Pancreas (tissue), 10 donors: ENCODE results near the gene DOHH. TPM values are rescaled to one million over a fixed set of nuclear protein-coding genes. Genes with fewer than 3 reads are reported as not detected.

Experiments used
- ATAC-seq, 4 donors: fragments of 200-7000 bp; cut with Tn5 transposase; one replicate each; pipeline versions ENCODE4 v1.8.0 to v1.9.1; 2020; ENCODE audit warnings: mild to moderate bottlenecking in 4 of 4, moderate library complexity in 4 of 4
- DNase-seq, 6 donors: peaks; one replicate each; pipeline ENCODE4 v3.0.0-alpha.2; 2020
- FAIRE-seq: peaks from 2 replicates; lab custom pipeline; 2012; peaks lifted over from hg19 to GRCh38; lab: Jason Lieb, UNC
- H3K27ac ChIP-seq, 4 donors: fragments of 200-600 bp; sonication (generic); 1 replicate in 3 of 4; 2 replicates in 1 of 4; pipeline versions ENCODE4 v1.5.0 to v1.8.0; 2020
- H3K27me3 ChIP-seq, 4 donors: fragments of 200-600 bp; one replicate each; pipeline ENCODE4 v1.8.0; 2021
- H3K36me3 ChIP-seq, 3 donors: fragments of 200-600 bp; sonication (generic) in 1 of 3; one replicate each; pipeline versions ENCODE4 v1.5.0 to v1.8.0; 2020 to 2021
- H3K4me1 ChIP-seq, 3 donors: fragments of 200-600 bp; one replicate each; pipeline ENCODE4 v1.8.0; 2021
- H3K4me3 ChIP-seq, 4 donors: fragments of 200-600 bp; sonication (generic) in 2 of 4; one replicate each; pipeline versions ENCODE4 v1.5.0 to v1.8.0; 2020 to 2021
- H3K9me3 ChIP-seq, 4 donors: fragments of 200-600 bp; one replicate each; pipeline ENCODE4 v1.8.0; 2021
- WGBS, 2 donors: extraction: QIAGEN DNeasy Blood & Tissue Kit; methylation state at CpG; one replicate each; pipeline ENCODE4 v1.1.7; 2013; 5-methylcytosine and 5-hydroxymethylcytosine counted together
- intact Hi-C, 3 donors: fragments of 100-400 bp; cut with DNase I; formaldehyde crosslinking; loops; one replicate each; pipeline versions ENCODE4 v1.11.1 to v1.14.2; 2022
- polyA plus RNA-seq, 2 donors: library from polyadenylated mRNA; stranded (reverse); fragments of 200-250 nt; gene quantifications; one replicate each; pipeline ENCODE4 v1.2.3, GENCODE V29; 2013
- total RNA-seq, 6 donors: library from RNA; stranded (reverse); fragmentation: NEBNext Ultra II Directional in 4 of 6; extraction: Animal tissue kit (Norgen Biotek cat#: 25700) in 4 of 6; gene quantifications; one replicate each; pipeline versions ENCODE4 v1.2.1 to v1.2.4, GENCODE V29; 2021 to 2023
- TF ChIP-seq, protein P1 (sequence below), 4 donors: fragments of 200-600 bp; sonication (generic) in 3 of 4; IDR thresholded peaks; one replicate each; pipeline versions ENCODE4 v1.5.0 to v1.8.0; 2021; ENCODE audit warnings: antibody characterized with exemption in 4 of 4
- donor health status: healthy with polysubstance abuse.
- donor health status: DM: no; HTN: no; CAD: no; lungs with moderate emphysema.
- donor health status: DM: no; HTN: no; CAD: no.
- donor health status: control.
- donor health status: control.
- donor health status: Bipolar disorder and iron deficiency.
- donor health status: DM: yes; HTN: yes; CAD: no.
- donor health status: DM: no; HTN: no; CAD: no.
- donor health status: DM: no; HTN: no; CAD: no.
- donor health status: DM: yes; HTN: yes; CAD: no.

DOHH gene
- total and polyA plus RNA-seq, 8 donors = 3.2 to 10.5 (median 5.0) TPM

DNA sequence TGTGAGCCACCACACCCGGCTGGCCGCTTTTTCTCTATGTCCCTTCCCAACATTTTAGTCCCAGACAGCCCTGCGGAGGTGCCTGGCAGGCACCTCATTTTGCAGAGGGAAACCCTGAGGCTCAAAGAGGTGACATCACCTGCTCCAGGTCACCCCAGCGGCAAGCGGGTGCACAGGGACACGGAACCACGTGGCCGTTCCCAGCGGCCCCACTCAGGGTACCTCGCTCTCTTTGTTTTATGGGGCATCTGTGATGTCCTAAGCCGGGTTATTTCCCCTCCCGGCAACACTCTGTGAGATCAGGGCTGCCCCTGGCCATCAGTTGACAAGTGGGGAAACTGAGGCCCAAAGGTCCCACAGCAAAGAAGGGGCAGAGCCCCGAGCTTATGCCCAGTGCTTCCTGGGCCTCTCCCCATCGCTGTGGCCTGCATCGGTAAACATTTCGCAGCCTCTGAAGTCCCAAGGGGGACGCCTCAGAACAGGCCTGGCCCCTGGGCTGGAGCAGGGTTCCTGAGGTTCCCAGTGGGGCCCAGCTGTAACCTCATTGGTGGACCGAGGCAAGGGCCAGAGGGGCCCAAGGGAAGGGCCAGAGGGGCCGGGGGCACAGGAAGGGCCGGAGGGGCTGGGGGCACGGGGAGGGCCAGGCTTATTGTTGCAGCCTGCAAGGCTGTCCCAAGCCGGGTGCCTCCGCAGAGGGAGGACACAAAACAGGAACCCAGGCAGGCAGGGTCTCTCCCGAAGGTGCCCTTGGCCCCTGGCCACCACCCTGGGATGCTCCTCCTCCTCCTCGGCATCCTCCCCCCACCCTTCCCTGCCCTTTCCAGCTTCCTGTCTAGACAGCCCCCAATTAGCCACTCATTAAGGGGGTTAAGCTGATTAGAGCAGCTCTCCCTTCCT is 59.1 kb downstream of the DOHH start:
- Histone ChIP-seq H3K27ac (no peak overlapping the region), H3K36me3 (peaks cover 3 to 51% (median 22%) of the 10 kb centered on the region in 3 donors), H3K9me3 (no peaks in the 10 kb centered on the region), H3K4me3 (no peak overlapping the region), H3K4me1 (no peaks in the 10 kb centered on the region), H3K27me3 (no peaks in the 10 kb centered on the region)
- FAIRE-seq (no peak), DNase-seq (no peak), ATAC-seq (no peak)
- 86 to 90% methylated on average over 25 of the region's 25 CpGs for WGBS, 2 donors
- intact Hi-C loops = no loop called here
- TF ChIP-seq, protein P1, sequence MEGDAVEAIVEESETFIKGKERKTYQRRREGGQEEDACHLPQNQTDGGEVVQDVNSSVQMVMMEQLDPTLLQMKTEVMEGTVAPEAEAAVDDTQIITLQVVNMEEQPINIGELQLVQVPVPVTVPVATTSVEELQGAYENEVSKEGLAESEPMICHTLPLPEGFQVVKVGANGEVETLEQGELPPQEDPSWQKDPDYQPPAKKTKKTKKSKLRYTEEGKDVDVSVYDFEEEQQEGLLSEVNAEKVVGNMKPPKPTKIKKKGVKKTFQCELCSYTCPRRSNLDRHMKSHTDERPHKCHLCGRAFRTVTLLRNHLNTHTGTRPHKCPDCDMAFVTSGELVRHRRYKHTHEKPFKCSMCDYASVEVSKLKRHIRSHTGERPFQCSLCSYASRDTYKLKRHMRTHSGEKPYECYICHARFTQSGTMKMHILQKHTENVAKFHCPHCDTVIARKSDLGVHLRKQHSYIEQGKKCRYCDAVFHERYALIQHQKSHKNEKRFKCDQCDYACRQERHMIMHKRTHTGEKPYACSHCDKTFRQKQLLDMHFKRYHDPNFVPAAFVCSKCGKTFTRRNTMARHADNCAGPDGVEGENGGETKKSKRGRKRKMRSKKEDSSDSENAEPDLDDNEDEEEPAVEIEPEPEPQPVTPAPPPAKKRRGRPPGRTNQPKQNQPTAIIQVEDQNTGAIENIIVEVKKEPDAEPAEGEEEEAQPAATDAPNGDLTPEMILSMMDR (IDR thresholded peaks at IDR 0.05) = no peak

Other genes with a start within 250 kb of the DOHH start
- gene NFIC, start 134.1 kb downstream of the DOHH start, total RNA-seq = 100 to 1,000 TPM; 106 to 203 (median 127) TPM
- gene NFIC, start 134.1 kb downstream of the DOHH start, polyA plus RNA-seq = 10 to 100 TPM; 21.3 to 74.9 TPM
- 1 to 10 TPM; 1.2 to 6.8 (median 3.1) TPM for gene SMIM24, start 20.1 kb downstream of the DOHH start, total RNA-seq
- gene SMIM24, start 20.1 kb downstream of the DOHH start, polyA plus RNA-seq = 100 to 1,000 TPM in 1 of 2 donors, 10 to 100 TPM in 1; 16.2 to 143 TPM
- not detected for gene SMIM44, start 17.2 kb downstream of the DOHH start, total RNA-seq
- under 1 TPM in 1 of 2 donors, not detected in 1; 0.92 TPM for gene SMIM44, start 17.2 kb downstream of the DOHH start, polyA plus RNA-seq
- 10 to 100 TPM; 15.1 to 28.1 (median 19.2) TPM for gene FZR1, start 5.6 kb upstream of the DOHH start, total RNA-seq
- gene FZR1, start 5.6 kb upstream of the DOHH start, polyA plus RNA-seq = 10 to 100 TPM; 20.8 to 34.2 TPM
- 1 to 10 TPM in 4 of 6 donors, under 1 TPM in 2; 0.73 to 2.6 (median 1.7) TPM for gene TEKTIP1, start 38.5 kb upstream of the DOHH start, total RNA-seq
- 1 to 10 TPM; 3.3 to 5.6 TPM for gene TEKTIP1, start 38.5 kb upstream of the DOHH start, polyA plus RNA-seq
- 10 to 100 TPM; 24.8 to 53.8 (median 39.2) TPM for gene MFSD12, start 56.9 kb upstream of the DOHH start, total RNA-seq
- gene MFSD12, start 56.9 kb upstream of the DOHH start, polyA plus RNA-seq = 10 to 100 TPM; 29.6 to 53.6 TPM
- gene HMG20B, start 72.3 kb upstream of the DOHH start, total RNA-seq = 10 to 100 TPM; 26.3 to 45.7 (median 30.6) TPM
- gene HMG20B, start 72.3 kb upstream of the DOHH start, polyA plus RNA-seq = 100 to 1,000 TPM in 1 of 2 donors, 10 to 100 TPM in 1; 84.0 to 102 TPM
- under 1 TPM; 0.17 to 0.34 (median 0.28) TPM for gene GIPC3, start 84.8 kb upstream of the DOHH start, total RNA-seq
- gene GIPC3, start 84.8 kb upstream of the DOHH start, polyA plus RNA-seq = under 1 TPM; 0.72 to 0.92 TPM
- 1 to 10 TPM in 2 of 6 donors, under 1 TPM in 4; 0.42 to 1.2 (median 0.50) TPM for gene TBXA2R, start 106.2 kb upstream of the DOHH start, total RNA-seq
- gene TBXA2R, start 106.2 kb upstream of the DOHH start, polyA plus RNA-seq = 1 to 10 TPM in 1 of 2 donors, under 1 TPM in 1; 0.95 to 1.5 TPM
- gene CACTIN, start 126.1 kb upstream of the DOHH start, total RNA-seq = 10 to 100 TPM in 3 of 6 donors, 1 to 10 TPM in 3; 6.8 to 14.6 (median 10.4) TPM
- gene CACTIN, start 126.1 kb upstream of the DOHH start, polyA plus RNA-seq = 10 to 100 TPM; 17.4 to 27.2 TPM
- 10 to 100 TPM; 12.9 to 21.4 (median 14.9) TPM for gene PIP5K1C, start 199.8 kb upstream of the DOHH start, total RNA-seq
- 10 to 100 TPM; 14.1 to 24.8 TPM for gene PIP5K1C, start 199.8 kb upstream of the DOHH start, polyA plus RNA-seq
- 10 to 100 TPM in 5 of 6 donors, 1 to 10 TPM in 1; 9.2 to 23.7 (median 15.1) TPM for gene TJP3, start 207.7 kb upstream of the DOHH start, total RNA-seq
- gene TJP3, start 207.7 kb upstream of the DOHH start, polyA plus RNA-seq = 10 to 100 TPM; 26.2 to 36.0 TPM